Endothelial cell (in vitro differentiated cells): ENCODE results near the gene MAB21L2. TPM values are rescaled to one million over a fixed set of nuclear protein-coding genes. Genes with fewer than 3 reads are reported as not detected.

Experiments
- DNase-seq: peaks from one replicate; pipeline ENCODE4 v3.0.0; 2021; ENCODE audit warnings: low spot score
- H3K27ac Mint-ChIP-seq: one replicate; pipeline ENCODE4 v1.8.0; 2021; ENCODE audit warnings: mixed read lengths, inconsistent platforms; ENCODE audit not compliant: unreplicated experiment
- H3K27me3 Mint-ChIP-seq: one replicate; pipeline ENCODE4 v1.8.0; 2021; ENCODE audit warnings: mild to moderate bottlenecking, moderate library complexity, mixed read lengths, inconsistent platforms; ENCODE audit not compliant: unreplicated experiment
- H3K36me3 Mint-ChIP-seq: one replicate; pipeline ENCODE4 v1.8.0; 2021; ENCODE audit warnings: mild to moderate bottlenecking, low read depth, mixed read lengths, inconsistent platforms; ENCODE audit not compliant: unreplicated experiment
- H3K4me1 Mint-ChIP-seq: one replicate; pipeline ENCODE4 v1.8.0; 2021; ENCODE audit warnings: mild to moderate bottlenecking, mixed read lengths, inconsistent platforms; ENCODE audit not compliant: unreplicated experiment
- H3K4me3 Mint-ChIP-seq: one replicate; pipeline ENCODE4 v1.8.0; 2021; ENCODE audit warnings: mild to moderate bottlenecking, mixed read lengths, inconsistent platforms; ENCODE audit not compliant: unreplicated experiment
- H3K9me3 Mint-ChIP-seq: one replicate; pipeline ENCODE4 v1.8.0; 2021; ENCODE audit warnings: mixed read lengths, inconsistent platforms; ENCODE audit not compliant: unreplicated experiment
- total RNA-seq: library from RNA; stranded (reverse); fragmentation: NEBNext Ultra II Directional; extraction: Animal tissue kit (Norgen Biotek cat#: 25700); gene quantifications from one replicate; pipeline ENCODE4 v1.2.1, GENCODE V29; 2021; ENCODE audit not compliant: unreplicated experiment
- TF ChIP-seq, protein P1 (sequence below): fragments of 200-600 bp; sonication (generic); IDR thresholded peaks from one replicate; pipeline ENCODE4 v1.5.0; 2021; ENCODE audit warnings: antibody characterized with exemption; ENCODE audit not compliant: unreplicated experiment

MAB21L2 gene
- total RNA-seq, 1 donor from 2014 or later: not detected

DNA sequence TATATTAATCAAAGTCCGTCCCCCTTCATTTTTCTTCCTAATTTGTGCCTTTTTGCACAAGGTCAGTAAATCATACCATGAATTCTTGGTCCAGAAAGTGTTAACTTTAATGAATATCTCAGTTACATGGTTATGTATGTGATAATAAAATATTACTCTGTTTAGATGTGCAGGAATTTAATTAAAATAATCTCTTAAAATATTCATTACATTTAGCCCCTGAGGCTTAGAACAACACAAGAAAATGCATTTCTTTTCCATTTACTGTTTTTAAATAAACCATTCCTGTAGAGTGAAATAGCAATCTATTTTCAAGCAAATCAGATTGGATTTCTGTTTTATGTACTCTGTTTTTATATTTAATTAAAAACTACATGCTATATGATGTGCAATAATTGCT lies 17.6 kb downstream of the MAB21L2 start:
- H3K27me3 Mint-ChIP-seq: no peaks in the 10 kb centered on the region
- H3K4me3 Mint-ChIP-seq: no peak overlapping the region
- H3K27ac Mint-ChIP-seq: no peak overlapping the region
- H3K9me3 Mint-ChIP-seq: no peaks in the 10 kb centered on the region
- DNase-seq: no peak
- no peaks in the 10 kb centered on the region for H3K36me3 Mint-ChIP-seq
- H3K4me1 Mint-ChIP-seq: peaks cover 2% of the 10 kb centered on the region
- TF ChIP-seq, protein P1, sequence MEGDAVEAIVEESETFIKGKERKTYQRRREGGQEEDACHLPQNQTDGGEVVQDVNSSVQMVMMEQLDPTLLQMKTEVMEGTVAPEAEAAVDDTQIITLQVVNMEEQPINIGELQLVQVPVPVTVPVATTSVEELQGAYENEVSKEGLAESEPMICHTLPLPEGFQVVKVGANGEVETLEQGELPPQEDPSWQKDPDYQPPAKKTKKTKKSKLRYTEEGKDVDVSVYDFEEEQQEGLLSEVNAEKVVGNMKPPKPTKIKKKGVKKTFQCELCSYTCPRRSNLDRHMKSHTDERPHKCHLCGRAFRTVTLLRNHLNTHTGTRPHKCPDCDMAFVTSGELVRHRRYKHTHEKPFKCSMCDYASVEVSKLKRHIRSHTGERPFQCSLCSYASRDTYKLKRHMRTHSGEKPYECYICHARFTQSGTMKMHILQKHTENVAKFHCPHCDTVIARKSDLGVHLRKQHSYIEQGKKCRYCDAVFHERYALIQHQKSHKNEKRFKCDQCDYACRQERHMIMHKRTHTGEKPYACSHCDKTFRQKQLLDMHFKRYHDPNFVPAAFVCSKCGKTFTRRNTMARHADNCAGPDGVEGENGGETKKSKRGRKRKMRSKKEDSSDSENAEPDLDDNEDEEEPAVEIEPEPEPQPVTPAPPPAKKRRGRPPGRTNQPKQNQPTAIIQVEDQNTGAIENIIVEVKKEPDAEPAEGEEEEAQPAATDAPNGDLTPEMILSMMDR: no peak

DNA sequence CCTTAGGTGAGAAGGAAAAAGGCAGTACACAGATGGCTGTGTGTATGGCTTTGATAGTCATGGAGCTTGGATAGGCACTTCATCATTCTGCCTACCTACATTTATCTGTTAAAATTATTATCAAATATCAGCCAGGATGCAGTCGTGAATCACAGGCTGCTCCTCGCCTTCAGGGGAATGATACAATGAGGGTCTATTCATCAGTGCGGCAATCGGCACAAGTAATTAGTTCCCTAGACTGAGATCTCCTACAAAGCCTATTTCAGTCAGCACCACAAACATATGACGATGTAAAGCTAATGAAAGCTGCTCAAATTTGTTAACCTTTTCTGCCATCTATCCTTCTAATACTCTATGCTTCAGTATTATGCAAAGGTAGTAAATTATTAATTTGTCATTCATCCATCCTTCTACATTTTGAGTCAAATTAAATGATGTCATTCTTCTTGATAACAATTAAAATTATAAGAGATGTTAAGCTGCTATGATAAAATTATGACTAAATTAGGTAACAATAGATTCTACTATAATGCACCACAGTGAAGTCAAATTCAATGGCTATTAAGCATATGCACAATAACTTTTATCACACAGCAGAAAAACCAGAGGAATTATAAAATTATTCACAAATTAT lies 19.0 kb downstream of the MAB21L2 start:
- Mint-ChIP-seq H3K27me3 (no peaks in the 10 kb centered on the region), H3K9me3 (no peaks in the 10 kb centered on the region), H3K4me1 (peaks cover 7% of the 10 kb centered on the region), H3K27ac (no peak overlapping the region), H3K36me3 (no peaks in the 10 kb centered on the region), H3K4me3 (no peak overlapping the region)
- TF ChIP-seq, protein P1: no peak
- no peak for DNase-seq

DNA sequence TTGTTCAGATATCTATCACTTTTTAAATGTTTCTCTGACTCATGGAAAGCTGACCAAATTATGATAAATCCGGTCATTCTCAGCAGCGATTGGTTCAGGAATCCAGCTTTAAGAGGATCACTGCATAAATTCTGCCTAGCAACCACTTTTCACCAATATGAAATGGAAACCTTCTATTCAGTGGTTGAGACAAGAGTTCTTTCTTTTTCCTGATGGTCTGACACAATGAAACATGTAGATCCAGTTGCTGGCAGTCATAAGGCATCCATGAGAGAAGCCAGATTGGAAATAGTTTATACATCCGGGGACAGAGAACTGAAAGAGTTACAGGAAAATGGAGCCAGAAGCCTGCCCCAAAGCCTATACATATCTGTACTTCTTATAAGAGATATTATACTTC lies 27.2 kb downstream of the MAB21L2 start:
- H3K4me3 Mint-ChIP-seq: no peak overlapping the region
- peaks cover 3% of the 10 kb centered on the region for H3K27me3 Mint-ChIP-seq
- no peaks in the 10 kb centered on the region for H3K9me3 Mint-ChIP-seq
- no peaks in the 10 kb centered on the region for H3K36me3 Mint-ChIP-seq
- H3K27ac Mint-ChIP-seq: no peak overlapping the region
- H3K4me1 Mint-ChIP-seq: peaks cover 7% of the 10 kb centered on the region
- TF ChIP-seq, protein P1: no peak
- DNase-seq: no peak

DNA sequence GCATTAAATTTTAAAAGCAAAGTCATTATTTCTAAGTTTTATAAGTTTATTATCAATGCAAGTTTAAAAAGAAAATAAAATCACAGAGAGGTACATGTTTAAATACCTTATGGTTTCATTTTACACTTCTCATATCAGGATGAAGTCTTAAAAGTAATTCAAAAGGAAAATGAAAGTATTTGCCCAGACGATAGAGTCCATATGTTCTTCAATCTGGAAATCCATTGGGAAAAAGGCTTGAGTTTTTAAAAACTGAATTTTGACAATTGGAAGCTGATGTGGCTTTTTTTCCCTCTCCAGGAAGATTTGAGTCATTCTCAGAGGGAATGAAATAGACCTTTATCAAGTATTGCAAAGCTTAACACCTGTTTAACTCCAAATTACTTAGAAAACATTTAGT lies 37.1 kb downstream of the MAB21L2 start:
- no peaks in the 10 kb centered on the region for H3K36me3 Mint-ChIP-seq
- H3K4me3 Mint-ChIP-seq: no peak overlapping the region
- H3K4me1 Mint-ChIP-seq: no peaks in the 10 kb centered on the region
- TF ChIP-seq, protein P1: no peak
- no peak overlapping the region for H3K27ac Mint-ChIP-seq
- no peaks in the 10 kb centered on the region for H3K9me3 Mint-ChIP-seq
- H3K27me3 Mint-ChIP-seq: no peaks in the 10 kb centered on the region
- DNase-seq: no peak

DNA sequence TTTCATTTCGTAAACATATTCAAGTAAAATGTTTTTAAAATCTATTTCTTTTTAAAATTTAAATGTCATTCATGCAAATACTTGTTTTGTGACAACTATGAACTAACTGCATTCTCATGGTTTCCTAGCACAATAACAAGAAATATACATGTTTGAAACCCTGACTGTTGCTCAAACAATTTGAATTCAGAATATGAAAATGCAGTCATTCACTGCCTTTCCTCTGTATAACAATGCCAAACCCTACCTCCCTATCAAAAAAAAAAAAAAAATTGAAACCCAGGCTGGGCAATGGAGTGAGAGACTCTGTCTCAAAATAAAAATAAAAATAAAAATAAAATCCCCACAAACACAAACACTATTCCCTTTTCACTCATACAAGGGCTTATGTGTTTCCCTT lies 42.1 kb downstream of the MAB21L2 start:
- DNase-seq: no peak
- Mint-ChIP-seq H3K27ac (no peak overlapping the region), H3K4me3 (no peak overlapping the region), H3K9me3 (no peaks in the 10 kb centered on the region), H3K27me3 (no peaks in the 10 kb centered on the region), H3K4me1 (peaks cover 4% of the 10 kb centered on the region), H3K36me3 (no peaks in the 10 kb centered on the region)
- TF ChIP-seq, protein P1: no peak
